Effector memory CD4-positive, alpha-beta T cell (primary cell): ENCODE measurements around the gene SEPTIN2.
"Not testable (repeated sequence)": the region's sequence is repeated elsewhere in the genome, so short reads cannot be mapped to it uniquely, and the experiment has no call there.

Experiments used
- DNase-seq, 3 donors: peaks; one replicate each; pipeline ENCODE4 v3.0.0-alpha.2; 2020
- H3K27ac ChIP-seq: 2 replicates; pipeline ENCODE4 v1.7.0; 2013; ENCODE audit warnings: mild to moderate bottlenecking, low read length, moderate library complexity; ENCODE audit not compliant: insufficient read depth, poor library complexity, severe bottlenecking
- H3K27me3 ChIP-seq: replicated peaks from 2 replicates; pipeline ENCODE4 v1.7.0; 2013; ENCODE audit warnings: mild to moderate bottlenecking, low read length; ENCODE audit not compliant: insufficient read depth, control insufficient read depth, poor library complexity, severe bottlenecking
- H3K36me3 ChIP-seq: 2 replicates; pipeline ENCODE4 v1.7.0; 2013; ENCODE audit warnings: mild to moderate bottlenecking, low read length, moderate library complexity; ENCODE audit not compliant: control insufficient read depth, insufficient read depth
- H3K4me1 ChIP-seq: 2 replicates; pipeline ENCODE4 v1.7.0; 2013; ENCODE audit warnings: low read length, mild to moderate bottlenecking; ENCODE audit not compliant: control insufficient read depth, insufficient read depth, poor library complexity, severe bottlenecking
- H3K4me3 ChIP-seq: 2 replicates; pipeline ENCODE4 v1.7.0; 2013; ENCODE audit warnings: low read length, low read depth, mild to moderate bottlenecking; ENCODE audit not compliant: insufficient read depth, poor library complexity, severe bottlenecking
- H3K9me3 ChIP-seq: 2 replicates; pipeline ENCODE4 v1.7.0; 2013; ENCODE audit warnings: mild to moderate bottlenecking, low read length, moderate library complexity; ENCODE audit not compliant: control insufficient read depth

SEPTIN2 gene

GRCh38 chr2:241376808-241377207, 61.1 kb downstream of the SEPTIN2 start:
- Histone ChIP-seq H3K4me3 (no peak overlapping the region), H3K27ac (no peak overlapping the region), H3K4me1 (no peaks in the 10 kb centered on the region), H3K36me3 (no peaks in the 10 kb centered on the region), H3K27me3 (no peaks in the 10 kb centered on the region), H3K9me3 (no peaks in the 10 kb centered on the region)
- DNase-seq = no peak

DNA sequence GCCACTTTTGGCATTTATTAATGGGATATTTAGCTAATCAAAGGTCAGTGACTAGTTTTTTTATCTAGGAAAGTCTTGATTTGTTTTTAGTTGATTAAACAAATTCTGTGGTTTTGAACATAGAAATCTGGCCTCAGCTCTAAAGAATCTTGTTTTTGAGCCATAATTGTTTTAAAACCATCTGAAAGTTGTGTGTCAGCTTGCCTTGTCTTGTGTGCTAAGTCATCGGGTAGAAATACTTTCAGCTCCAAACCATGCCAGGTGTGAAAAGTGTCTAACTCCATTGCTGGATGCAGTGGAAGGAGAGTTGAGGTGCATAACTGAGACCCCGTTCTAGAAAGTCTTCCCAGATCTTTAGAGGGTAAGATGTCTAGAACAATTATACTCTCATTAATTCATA, 63.1 kb downstream of the SEPTIN2 start:
- Histone ChIP-seq H3K36me3 (no peaks in the 10 kb centered on the region), H3K27ac (no peak overlapping the region), H3K9me3 (no peaks in the 10 kb centered on the region), H3K4me1 (no peaks in the 10 kb centered on the region), H3K27me3 (no peaks in the 10 kb centered on the region), H3K4me3 (no peak overlapping the region)
- DNase-seq = no peak

DNA sequence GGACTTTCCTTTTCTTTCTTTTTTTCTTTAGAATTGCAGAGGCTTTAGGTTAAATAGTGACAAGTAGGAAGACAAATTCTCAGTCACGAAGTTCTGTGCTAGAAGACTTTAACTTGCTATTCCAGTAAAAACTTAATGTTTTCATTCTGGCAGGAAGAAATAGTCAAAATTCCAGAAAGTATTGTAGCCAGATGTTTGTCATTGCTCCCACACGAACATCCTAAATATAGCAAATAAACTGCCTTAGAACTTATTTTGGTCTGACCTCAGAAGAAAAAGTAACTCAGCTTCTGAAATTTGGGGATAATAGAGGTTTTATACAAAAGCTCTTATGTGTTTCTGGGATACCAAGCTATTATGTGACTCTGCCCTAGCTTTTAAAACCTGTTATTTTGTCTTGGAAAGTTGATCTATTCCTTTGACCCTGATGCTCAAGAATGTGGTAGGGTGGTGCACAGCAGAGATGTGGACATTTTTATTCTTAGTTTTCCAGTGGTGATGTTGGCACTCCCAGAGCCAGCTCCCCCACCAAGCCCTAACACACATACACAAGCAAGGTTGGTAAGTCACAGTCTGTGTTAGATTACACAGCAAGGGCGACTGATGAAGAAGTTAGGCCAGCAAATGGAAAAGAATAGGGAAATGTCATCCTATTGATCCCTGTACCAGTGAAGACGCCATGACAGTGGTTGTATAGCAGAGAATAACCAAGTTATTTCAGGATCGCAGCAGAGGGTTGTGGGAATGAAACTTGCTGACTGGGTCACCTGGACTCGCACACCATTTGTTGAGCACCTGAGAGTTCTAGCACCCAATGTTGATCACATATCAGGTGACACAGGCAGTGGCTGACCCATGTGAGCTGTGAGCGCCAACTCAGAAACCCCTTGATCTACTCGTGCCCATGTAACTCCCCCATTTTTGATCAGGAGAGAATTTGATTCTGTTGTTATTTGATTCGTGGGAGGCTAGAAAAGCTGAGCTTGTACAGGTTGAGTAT, 64.1 kb downstream of the SEPTIN2 start:
- Histone ChIP-seq H3K36me3 (no peaks in the 10 kb centered on the region), H3K4me3 (no peak overlapping the region), H3K27me3 (no peaks in the 10 kb centered on the region), H3K27ac (no peak overlapping the region), H3K4me1 (no peaks in the 10 kb centered on the region), H3K9me3 (no peaks in the 10 kb centered on the region)
- DNase-seq = no peak

- Histone ChIP-seq H3K36me3 (no peaks in the 10 kb centered on the region), H3K4me1 (no peaks in the 10 kb centered on the region), H3K27me3 (no peaks in the 10 kb centered on the region), H3K4me3 (no peak overlapping the region), H3K9me3 (no peaks in the 10 kb centered on the region), H3K27ac (no peak overlapping the region)
- no peak for DNase-seq
Measured at GRCh38 chr2:241381872-241382271, 66.1 kb downstream of the SEPTIN2 start.

- not testable (repeated sequence) for H3K27ac ChIP-seq, H3K4me1 ChIP-seq, H3K27me3 ChIP-seq, H3K9me3 ChIP-seq, H3K36me3 ChIP-seq, H3K4me3 ChIP-seq, DNase-seq
Measured at GRCh38 chr2:241385450-241385849, 69.7 kb downstream of the SEPTIN2 start.

DNA sequence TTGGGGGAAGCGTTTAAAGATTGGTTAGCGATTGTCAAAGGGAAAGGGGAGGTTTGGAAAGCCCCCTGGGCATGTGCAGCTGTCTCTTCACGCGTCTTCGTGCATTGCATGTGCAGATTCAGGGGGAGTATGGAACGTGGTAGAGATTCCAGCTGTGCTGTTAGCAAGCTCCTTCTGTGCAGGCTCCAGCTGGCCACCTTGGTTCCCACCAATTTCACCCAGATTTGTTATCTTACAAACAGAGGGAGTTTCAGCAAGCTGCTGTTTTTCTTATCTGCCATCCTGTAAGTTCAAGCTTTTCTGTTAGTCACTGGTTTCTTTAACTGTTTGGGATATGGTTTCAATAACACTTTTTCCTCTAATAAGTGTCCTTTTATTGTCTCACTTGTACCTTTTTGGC, 70.8 kb downstream of the SEPTIN2 start:
- no peaks in the 10 kb centered on the region for H3K36me3 ChIP-seq
- no peak overlapping the region for H3K4me3 ChIP-seq
- H3K27ac ChIP-seq = no peak overlapping the region
- H3K4me1 ChIP-seq = no peaks in the 10 kb centered on the region
- H3K27me3 ChIP-seq = no peaks in the 10 kb centered on the region
- H3K9me3 ChIP-seq = no peaks in the 10 kb centered on the region
- no peak for DNase-seq

GRCh38 chr2:241389697-241390096, 74.0 kb downstream of the SEPTIN2 start:
- no peaks in the 10 kb centered on the region for H3K36me3 ChIP-seq
- no peaks in the 10 kb centered on the region for H3K9me3 ChIP-seq
- no peak overlapping the region for H3K27ac ChIP-seq
- H3K4me1 ChIP-seq = no peaks in the 10 kb centered on the region
- no peak overlapping the region for H3K4me3 ChIP-seq
- no peaks in the 10 kb centered on the region for H3K27me3 ChIP-seq
- DNase-seq = no peak

GRCh38 chr2:241390301-241391206, 74.8 kb downstream of the SEPTIN2 start:
- H3K36me3 ChIP-seq = no peaks in the 10 kb centered on the region
- H3K9me3 ChIP-seq = no peaks in the 10 kb centered on the region
- no peak overlapping the region for H3K4me3 ChIP-seq
- H3K4me1 ChIP-seq = no peaks in the 10 kb centered on the region
- H3K27me3 ChIP-seq = no peaks in the 10 kb centered on the region
- H3K27ac ChIP-seq = no peak overlapping the region
- DNase-seq = no peak

DNA sequence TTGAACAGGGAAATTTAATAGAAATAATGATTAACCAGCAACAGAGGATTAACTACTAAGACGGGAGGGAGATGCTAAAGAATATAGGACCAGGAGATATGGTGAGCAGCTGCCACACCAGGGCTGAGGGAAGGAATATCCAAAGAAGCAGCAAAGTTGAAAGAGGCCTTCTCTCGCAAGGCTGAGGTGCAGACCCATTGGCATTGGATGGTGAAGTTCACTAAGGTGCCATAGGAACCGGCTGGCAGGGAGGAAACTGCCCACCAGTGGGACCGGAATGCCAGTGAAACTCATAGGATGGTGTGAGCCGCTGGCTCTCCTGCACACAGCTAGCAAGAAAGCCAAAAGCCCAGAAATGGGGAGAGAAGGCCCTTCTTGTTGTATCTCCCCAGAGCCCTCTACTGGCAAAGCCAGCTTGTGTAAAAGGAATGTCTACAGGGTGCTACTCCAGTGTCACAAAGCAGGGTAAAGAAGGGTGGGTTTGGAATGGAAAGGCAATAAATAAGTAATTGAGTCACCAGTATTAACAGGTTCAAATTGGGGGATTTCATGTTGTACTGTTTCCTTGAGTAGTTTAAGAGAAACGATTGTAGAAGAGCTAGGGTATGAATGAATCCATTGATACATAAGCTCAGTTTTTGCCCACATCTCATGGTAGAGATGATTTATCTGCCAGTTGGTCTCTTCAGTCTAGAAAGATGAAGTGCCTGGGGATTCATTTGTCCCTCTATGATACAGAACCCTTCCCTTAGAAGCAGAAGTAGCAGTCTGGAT, 76.4 kb downstream of the SEPTIN2 start:
- no peak for DNase-seq
- H3K4me3 ChIP-seq = no peak overlapping the region
- H3K9me3 ChIP-seq = no peaks in the 10 kb centered on the region
- no peaks in the 10 kb centered on the region for H3K4me1 ChIP-seq
- H3K27ac ChIP-seq = no peak overlapping the region
- H3K27me3 ChIP-seq = no peaks in the 10 kb centered on the region
- H3K36me3 ChIP-seq = no peaks in the 10 kb centered on the region
